Natural killer cell (primary cell): ENCODE measurements around the gene DHRS13. TPM values are rescaled to one million over a fixed set of nuclear protein-coding genes. Genes with fewer than 3 reads are reported as not detected.

Experiments
- ATAC-seq, 3 donors: fragments of 150-1000 bp in 2 of 3; fragments of 200-7000 bp in 1 of 3; cut with Tn5 transposase; 1 replicate in 1 of 3; 2 replicates in 2 of 3; pipeline ENCODE4 v1.10.0; 2021; ENCODE audit warnings: mild to moderate bottlenecking in 2 of 3, moderate library complexity in 2 of 3
- DNase-seq, 2 donors: peaks; one replicate each; pipeline versions ENCODE4 v3.0.0 to v3.0.0-alpha.2; 2013 to 2021; ENCODE audit warnings: mixed read lengths in 1 of 2
- H3K27ac ChIP-seq: one replicate; pipeline ENCODE4 v1.5.1; 2013; ENCODE audit warnings: mild to moderate bottlenecking, low read length
- H3K27me3 ChIP-seq: one replicate; pipeline ENCODE4 v1.6.1; 2013; ENCODE audit warnings: low read length; ENCODE audit not compliant: control insufficient read depth, insufficient read depth
- H3K36me3 ChIP-seq: one replicate; pipeline ENCODE4 v1.6.1; 2013; ENCODE audit warnings: low read length; ENCODE audit not compliant: control insufficient read depth, insufficient read depth
- H3K4me1 ChIP-seq: one replicate; pipeline ENCODE4 v1.6.1; 2013; ENCODE audit warnings: low read length; ENCODE audit not compliant: control insufficient read depth, insufficient read depth
- H3K4me3 ChIP-seq: one replicate; pipeline ENCODE4 v1.5.1; 2013; ENCODE audit warnings: low read length
- H3K9me3 ChIP-seq: one replicate; pipeline ENCODE4 v1.6.1; 2013; ENCODE audit warnings: low read length; ENCODE audit not compliant: control insufficient read depth, insufficient read depth
- H3K27ac Mint-ChIP-seq, 2 donors: one replicate each; pipeline ENCODE4 v1.8.0; 2022; ENCODE audit warnings: mild to moderate bottlenecking in 2 of 2, mixed read lengths in 2 of 2, moderate library complexity in 1 of 2
- H3K27me3 Mint-ChIP-seq, 2 donors: one replicate each; pipeline ENCODE4 v1.8.0; 2022; ENCODE audit warnings: low read depth in 2 of 2, mixed read lengths in 2 of 2
- H3K36me3 Mint-ChIP-seq: one replicate; pipeline ENCODE4 v1.8.0; 2022; ENCODE audit warnings: mixed read lengths
- H3K4me1 Mint-ChIP-seq, 2 donors: one replicate each; pipeline ENCODE4 v1.8.0; 2022; ENCODE audit warnings: mixed read lengths in 2 of 2
- H3K4me3 Mint-ChIP-seq: one replicate; pipeline ENCODE4 v1.8.0; 2022; ENCODE audit warnings: mild to moderate bottlenecking, moderate library complexity, mixed read lengths
- H3K9me3 Mint-ChIP-seq, 2 donors: one replicate each; pipeline ENCODE4 v1.8.0; 2022; ENCODE audit warnings: mixed read lengths in 2 of 2
- WGBS: methylation state at CpG from one replicate; pipeline ENCODE4 v1.1.7; 2013; ENCODE audit warnings: missing lambda C conversion rate; ENCODE audit not compliant: insufficient coverage; 5-methylcytosine and 5-hydroxymethylcytosine counted together
- intact Hi-C: fragments of 100-400 bp; cut with micrococcal nuclease; formaldehyde crosslinking; loops from one replicate; pipeline ENCODE4 v1.14.2; 2022
- total RNA-seq, 4 donors: library from RNA; stranded (reverse); fragments of 120-200 nt in 1 of 4; gene quantifications; one replicate each; pipeline versions ENCODE4 v1.2.3 to v1.2.4, GENCODE V29; 2013 to 2022
- TF ChIP-seq, protein P1 (sequence below): fragments of 200-600 bp; IDR thresholded peaks from one replicate; pipeline ENCODE4 v1.8.0; 2022; ENCODE audit warnings: antibody characterized with exemption

DHRS13 gene
- total RNA-seq, 3 donors from 2014 or later (not counting 1 experiment from before 2014, with no cell fraction given) = 22.5 to 27.3 (median 23.2) TPM

DNA sequence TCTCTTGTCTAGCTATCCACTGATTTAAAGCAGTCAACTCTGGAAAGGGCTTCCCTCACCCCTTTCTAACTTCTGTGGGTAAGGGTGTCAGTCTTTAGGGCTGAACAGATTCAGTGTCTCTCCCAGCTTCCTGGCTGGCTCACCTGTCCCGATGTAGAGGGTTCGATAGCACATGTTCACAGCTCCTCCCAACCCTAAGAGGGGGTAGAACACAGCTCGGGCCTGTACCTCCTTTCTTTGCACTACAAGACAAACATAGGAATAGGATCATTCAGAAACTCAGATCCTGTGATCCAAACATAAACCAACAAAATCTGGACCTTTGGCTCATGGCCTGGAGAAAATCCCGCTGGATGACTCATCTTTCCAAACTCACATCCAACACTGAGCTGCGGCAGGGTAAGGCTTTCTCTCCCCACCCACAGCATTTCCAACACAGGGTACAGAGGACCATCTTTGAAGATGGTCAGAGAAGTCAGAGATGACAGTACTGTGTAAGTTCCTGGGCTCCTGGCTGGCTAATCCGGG, 5.8 kb upstream of the DHRS13 start:
- WGBS = 96% methylated on average over 5 of the region's 6 CpGs
- H3K27ac ChIP-seq = no peak overlapping the region
- no peaks in the 10 kb centered on the region for H3K9me3 Mint-ChIP-seq
- ATAC-seq (no peak), DNase-seq (no peak)
- H3K36me3 ChIP-seq = peaks cover 79% of the 10 kb centered on the region
- H3K27me3 ChIP-seq = no peaks in the 10 kb centered on the region
- H3K4me3 ChIP-seq = no peak overlapping the region
- no peaks in the 10 kb centered on the region for H3K27me3 Mint-ChIP-seq
- intact Hi-C loops = no loop called here
- peaks cover 0 to 8% of the 10 kb centered on the region in 2 donors for H3K4me1 Mint-ChIP-seq
- H3K9me3 ChIP-seq = no peaks in the 10 kb centered on the region
- H3K27ac Mint-ChIP-seq = no peak overlapping the region
- TF ChIP-seq, protein P1, sequence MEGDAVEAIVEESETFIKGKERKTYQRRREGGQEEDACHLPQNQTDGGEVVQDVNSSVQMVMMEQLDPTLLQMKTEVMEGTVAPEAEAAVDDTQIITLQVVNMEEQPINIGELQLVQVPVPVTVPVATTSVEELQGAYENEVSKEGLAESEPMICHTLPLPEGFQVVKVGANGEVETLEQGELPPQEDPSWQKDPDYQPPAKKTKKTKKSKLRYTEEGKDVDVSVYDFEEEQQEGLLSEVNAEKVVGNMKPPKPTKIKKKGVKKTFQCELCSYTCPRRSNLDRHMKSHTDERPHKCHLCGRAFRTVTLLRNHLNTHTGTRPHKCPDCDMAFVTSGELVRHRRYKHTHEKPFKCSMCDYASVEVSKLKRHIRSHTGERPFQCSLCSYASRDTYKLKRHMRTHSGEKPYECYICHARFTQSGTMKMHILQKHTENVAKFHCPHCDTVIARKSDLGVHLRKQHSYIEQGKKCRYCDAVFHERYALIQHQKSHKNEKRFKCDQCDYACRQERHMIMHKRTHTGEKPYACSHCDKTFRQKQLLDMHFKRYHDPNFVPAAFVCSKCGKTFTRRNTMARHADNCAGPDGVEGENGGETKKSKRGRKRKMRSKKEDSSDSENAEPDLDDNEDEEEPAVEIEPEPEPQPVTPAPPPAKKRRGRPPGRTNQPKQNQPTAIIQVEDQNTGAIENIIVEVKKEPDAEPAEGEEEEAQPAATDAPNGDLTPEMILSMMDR = no peak
- H3K4me1 ChIP-seq = no peaks in the 10 kb centered on the region
- H3K36me3 Mint-ChIP-seq = no peaks in the 10 kb centered on the region
- no peak overlapping the region for H3K4me3 Mint-ChIP-seq

DNA sequence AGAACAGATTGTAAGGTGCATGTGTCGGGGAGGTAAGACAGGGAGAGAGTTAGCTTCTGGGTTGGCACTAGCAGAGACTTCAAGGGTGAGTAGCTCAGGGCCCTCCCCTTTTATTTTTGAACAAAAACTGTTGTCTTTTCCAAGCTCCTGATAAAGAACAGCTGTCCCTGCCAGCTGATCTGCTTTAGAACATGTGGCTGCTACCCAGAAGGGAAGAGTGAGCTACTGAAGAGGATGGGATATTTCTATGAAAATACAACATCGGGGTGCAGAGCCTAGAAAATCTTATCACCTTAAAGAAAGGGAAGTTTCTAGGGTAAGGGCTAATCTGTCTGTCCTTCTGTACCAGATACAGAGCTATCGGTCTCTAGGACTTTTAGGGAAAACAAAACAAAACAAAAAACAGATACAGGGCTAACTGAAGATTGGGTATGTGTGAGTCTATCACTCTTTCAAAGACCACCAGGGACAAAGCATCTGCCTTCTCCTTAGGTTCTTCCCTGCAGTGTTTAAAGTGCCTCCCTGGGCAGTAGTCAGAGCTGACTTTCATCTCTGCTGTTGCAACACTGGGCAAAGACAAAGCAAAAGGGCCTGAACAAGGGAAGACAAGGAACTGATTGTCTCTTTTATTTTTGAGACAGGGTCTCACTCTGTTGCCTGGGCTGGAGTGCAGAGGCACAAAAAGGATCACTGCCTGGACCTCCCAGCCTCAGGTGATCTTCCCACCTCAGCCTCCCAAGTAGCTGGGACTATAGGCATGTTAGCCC, 5.0 kb upstream of the DHRS13 start:
- WGBS = 100% methylated on average over 1 of the region's 3 CpGs

DNA sequence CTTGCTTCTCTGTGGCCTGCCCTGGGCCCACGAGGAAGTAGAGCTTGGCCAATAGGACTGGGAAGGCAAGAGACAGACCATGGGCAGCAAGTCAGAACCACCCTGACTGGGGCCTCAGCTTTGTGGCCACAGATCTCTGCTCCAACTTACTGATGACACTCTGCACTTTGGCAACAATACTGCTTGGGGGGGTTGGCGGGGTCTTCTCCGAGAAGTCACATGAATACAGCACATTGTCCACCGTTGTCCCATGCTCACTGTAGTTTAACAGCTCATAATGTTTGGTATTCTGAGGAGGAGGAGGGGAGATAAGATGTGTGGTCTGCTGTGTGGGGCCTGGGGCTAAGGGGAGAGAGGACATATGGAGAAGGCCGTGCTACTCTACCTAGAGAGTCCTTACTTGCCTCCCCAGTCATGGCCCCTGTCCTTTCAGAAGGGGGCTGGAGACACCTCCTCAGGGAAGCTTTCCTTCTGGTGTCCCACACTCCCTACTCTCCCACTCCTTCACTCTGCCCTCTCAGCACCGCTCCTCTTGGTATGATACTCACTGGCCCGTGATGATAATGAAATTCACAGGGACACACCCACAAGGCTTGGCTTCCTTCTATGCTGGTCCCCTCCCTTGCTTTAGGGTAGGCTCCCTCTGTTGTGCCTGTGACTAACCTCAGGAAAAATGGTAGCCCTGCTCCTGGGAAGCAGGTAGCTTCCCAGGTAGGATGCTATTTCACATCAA, 4.0 kb upstream of the DHRS13 start:
- Mint-ChIP-seq H3K36me3 (no peaks in the 10 kb centered on the region), H3K27me3 (no peaks in the 10 kb centered on the region), H3K27ac (peak overlapping the region; percentile 14 to 44), H3K4me1 (peaks cover 5 to 24% of the 10 kb centered on the region in 2 donors), H3K9me3 (no peaks in the 10 kb centered on the region), H3K4me3 (no peak overlapping the region)
- Histone ChIP-seq H3K36me3 (peaks cover 60% of the 10 kb centered on the region), H3K9me3 (no peaks in the 10 kb centered on the region), H3K4me1 (peaks cover 10% of the 10 kb centered on the region), H3K27ac (no peak overlapping the region), H3K27me3 (no peaks in the 10 kb centered on the region), H3K4me3 (no peak overlapping the region)
- ATAC-seq (no peak), DNase-seq (no peak)
- TF ChIP-seq, protein P1 = no peak
- intact Hi-C loops = no loop called here
- WGBS = 86% methylated on average over 6 of the region's 7 CpGs

More for the DNA sequence above, 5.0 kb upstream of the DHRS13 start:
- ATAC-seq (no peak), DNase-seq (no peak)
- no peaks in the 10 kb centered on the region for H3K9me3 ChIP-seq
- Mint-ChIP-seq H3K27ac (peak overlapping the region; percentile 14 to 44), H3K9me3 (no peaks in the 10 kb centered on the region), H3K36me3 (no peaks in the 10 kb centered on the region), H3K4me1 (peaks cover 0 to 13% of the 10 kb centered on the region in 2 donors), H3K27me3 (no peaks in the 10 kb centered on the region), H3K4me3 (no peak overlapping the region)
- TF ChIP-seq, protein P1 = no peak
- peaks cover 4% of the 10 kb centered on the region for H3K4me1 ChIP-seq
- H3K4me3 ChIP-seq = no peak overlapping the region
- no peak overlapping the region for H3K27ac ChIP-seq
- intact Hi-C loops = no loop called here
- H3K36me3 ChIP-seq = peaks cover 70% of the 10 kb centered on the region
- no peaks in the 10 kb centered on the region for H3K27me3 ChIP-seq
